Measurements from ENCODE around the gene CMSS1. TPM values are rescaled to one million over a fixed set of nuclear protein-coding genes. Genes with fewer than 3 reads are reported as not detected.

The CMSS1 gene
- total RNA-seq, 4 donors from 2014 or later: 1.8 to 41.2 (median 17.0) TPM

DNA sequence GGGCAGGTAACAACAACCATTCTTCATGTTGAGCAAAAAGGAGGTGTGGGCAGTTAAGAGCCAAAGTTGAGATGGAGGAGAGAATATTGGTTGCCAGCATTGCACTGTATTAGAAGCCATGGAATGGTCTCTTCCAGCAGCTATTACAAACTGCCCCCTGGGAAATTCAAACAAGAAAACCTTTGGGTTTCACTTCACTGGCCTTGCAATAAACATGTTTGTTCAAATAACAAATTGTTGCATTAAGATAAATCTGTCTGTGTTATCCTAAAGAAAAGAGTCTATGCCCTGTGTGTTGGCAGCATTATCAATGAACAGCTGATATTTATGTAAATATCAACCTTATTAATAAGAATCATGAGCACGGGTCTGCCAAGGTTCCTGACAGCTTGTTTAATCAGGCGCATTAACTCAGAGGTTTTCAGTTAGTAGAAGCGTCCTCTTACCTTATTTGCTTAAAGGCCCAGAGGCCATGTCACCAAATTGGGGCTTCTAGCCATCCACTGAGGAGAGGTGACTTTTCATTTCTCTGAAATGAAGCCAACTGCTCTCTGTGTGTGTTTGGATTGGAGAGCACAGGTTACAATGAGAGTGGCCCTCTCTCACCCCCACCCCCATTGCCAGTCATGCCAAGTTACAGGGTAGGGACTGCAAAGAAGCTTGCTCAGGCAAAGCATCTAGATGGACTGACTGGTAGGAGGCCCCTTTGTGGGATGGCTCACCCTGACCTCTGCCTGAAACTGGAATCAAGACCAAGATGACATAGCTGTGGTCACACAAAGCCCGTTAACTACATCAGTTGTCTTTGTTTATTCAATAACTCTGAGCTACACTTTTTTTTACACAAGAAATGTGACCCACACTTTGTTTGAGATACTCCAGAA, 286.1 kb downstream of the CMSS1 start:
- Histone ChIP-seq H3K27me3 (no peaks in the 10 kb centered on the region), H3K4me3 (no peak overlapping the region), H3K36me3 (no peaks in the 10 kb centered on the region), H3K27ac (no peak overlapping the region), H3K9me3 (no peaks in the 10 kb centered on the region), H3K4me1 (peaks cover 0 to 6% of the 10 kb centered on the region in 2 donors)
- DNase-seq: no peak
- no peak for TF ChIP-seq POLR2A (IDR thresholded peaks at IDR 0.05)
- TF ChIP-seq, protein P1, sequence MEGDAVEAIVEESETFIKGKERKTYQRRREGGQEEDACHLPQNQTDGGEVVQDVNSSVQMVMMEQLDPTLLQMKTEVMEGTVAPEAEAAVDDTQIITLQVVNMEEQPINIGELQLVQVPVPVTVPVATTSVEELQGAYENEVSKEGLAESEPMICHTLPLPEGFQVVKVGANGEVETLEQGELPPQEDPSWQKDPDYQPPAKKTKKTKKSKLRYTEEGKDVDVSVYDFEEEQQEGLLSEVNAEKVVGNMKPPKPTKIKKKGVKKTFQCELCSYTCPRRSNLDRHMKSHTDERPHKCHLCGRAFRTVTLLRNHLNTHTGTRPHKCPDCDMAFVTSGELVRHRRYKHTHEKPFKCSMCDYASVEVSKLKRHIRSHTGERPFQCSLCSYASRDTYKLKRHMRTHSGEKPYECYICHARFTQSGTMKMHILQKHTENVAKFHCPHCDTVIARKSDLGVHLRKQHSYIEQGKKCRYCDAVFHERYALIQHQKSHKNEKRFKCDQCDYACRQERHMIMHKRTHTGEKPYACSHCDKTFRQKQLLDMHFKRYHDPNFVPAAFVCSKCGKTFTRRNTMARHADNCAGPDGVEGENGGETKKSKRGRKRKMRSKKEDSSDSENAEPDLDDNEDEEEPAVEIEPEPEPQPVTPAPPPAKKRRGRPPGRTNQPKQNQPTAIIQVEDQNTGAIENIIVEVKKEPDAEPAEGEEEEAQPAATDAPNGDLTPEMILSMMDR (IDR thresholded peaks at IDR 0.05): no peak
- intact Hi-C loops (cut with DNase I; ENCODE audit: low total_unique reads): no loop called here

DNA sequence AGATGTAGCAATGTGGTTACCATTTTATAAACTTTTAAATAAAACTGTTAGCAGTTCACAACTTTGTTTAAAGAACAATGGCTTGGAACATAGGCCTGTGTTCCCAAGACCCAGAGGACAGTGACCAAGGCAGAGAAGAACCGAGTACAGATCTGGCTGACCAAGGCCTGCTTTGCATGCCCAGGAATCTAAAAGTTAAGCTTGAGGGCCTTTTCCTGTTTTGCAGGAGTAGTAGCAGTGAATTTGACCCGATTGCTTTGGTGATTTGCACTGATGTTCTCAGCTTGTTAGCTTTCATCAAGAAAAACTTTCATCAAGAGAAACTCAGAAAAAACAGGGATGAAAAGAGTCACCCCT, 286.8 kb downstream of the CMSS1 start:
- DNase-seq: no peak
- TF ChIP-seq POLR2A (IDR thresholded peaks at IDR 0.05): no peak
- TF ChIP-seq, protein P1 (IDR thresholded peaks at IDR 0.05): no peak
- Histone ChIP-seq H3K27ac (no peak overlapping the region), H3K9me3 (no peaks in the 10 kb centered on the region), H3K27me3 (no peaks in the 10 kb centered on the region), H3K4me1 (peaks cover 0 to 6% of the 10 kb centered on the region in 2 donors), H3K36me3 (no peaks in the 10 kb centered on the region), H3K4me3 (no peak overlapping the region)
- intact Hi-C loops (cut with DNase I; ENCODE audit: low total_unique reads): no loop called here

DNA sequence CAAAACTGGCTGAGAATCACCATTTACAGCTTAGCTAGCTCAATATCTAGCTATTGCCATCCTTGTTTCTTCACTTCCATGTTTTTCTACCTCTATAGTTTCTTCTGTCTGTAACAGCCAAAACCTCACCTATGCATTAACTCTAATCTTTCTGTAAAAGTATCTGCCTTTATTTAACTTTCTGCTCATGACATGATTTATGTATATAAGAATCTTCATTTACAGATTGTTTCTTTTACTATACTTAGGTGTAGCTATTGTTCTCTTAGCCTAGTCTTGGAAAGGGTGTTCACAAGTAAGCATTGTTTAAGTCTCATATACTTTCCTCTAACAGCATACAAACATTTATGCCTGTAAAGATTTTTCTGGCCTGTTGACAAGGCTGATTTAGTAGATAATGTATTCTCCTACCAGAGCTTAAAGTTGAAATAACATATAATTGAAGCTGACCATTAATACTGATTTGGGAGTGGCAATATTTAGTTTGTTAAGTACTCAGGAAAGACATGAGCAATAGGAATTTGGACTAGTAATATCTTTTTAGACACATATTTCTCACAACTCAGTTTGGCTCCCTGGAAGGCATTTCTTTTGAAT, 287.3 kb downstream of the CMSS1 start:
- H3K27me3 ChIP-seq: no peaks in the 10 kb centered on the region
- no peak for DNase-seq
- H3K4me3 ChIP-seq: no peak overlapping the region
- TF ChIP-seq, protein P1 (IDR thresholded peaks at IDR 0.05): no peak
- TF ChIP-seq POLR2A (IDR thresholded peaks at IDR 0.05): no peak
- intact Hi-C loops (cut with DNase I; ENCODE audit: low total_unique reads): no loop called here
- no peaks in the 10 kb centered on the region for H3K9me3 ChIP-seq
- H3K4me1 ChIP-seq: peaks cover 0 to 6% of the 10 kb centered on the region in 2 donors
- H3K27ac ChIP-seq: peak overlapping the region in 1 of 2 donors; percentile 9
- H3K36me3 ChIP-seq: no peaks in the 10 kb centered on the region

DNA sequence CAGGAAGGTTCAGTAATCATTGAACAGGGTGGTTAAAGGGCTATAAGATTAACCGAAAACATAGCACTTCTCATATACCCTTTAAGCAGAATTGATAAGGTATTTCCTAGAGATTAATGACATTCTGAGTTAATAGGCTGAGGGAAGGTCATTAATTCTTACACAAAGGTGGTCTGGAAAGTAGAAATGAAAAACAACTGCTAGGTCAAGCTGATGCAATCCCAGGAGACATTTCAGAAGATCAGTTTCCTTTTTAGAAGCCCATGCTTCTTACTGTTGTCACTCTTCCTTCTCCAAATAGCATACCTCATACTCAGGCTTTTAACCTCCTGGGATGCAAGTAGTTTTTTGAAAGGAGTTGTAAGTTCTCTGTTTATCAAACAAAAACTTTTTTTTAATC, 287.8 kb downstream of the CMSS1 start:
- DNase-seq: no peak
- intact Hi-C loops (cut with DNase I; ENCODE audit: low total_unique reads): no loop called here
- Histone ChIP-seq H3K36me3 (no peaks in the 10 kb centered on the region), H3K27me3 (no peaks in the 10 kb centered on the region), H3K4me1 (peaks cover 0 to 6% of the 10 kb centered on the region in 2 donors), H3K4me3 (no peak overlapping the region), H3K9me3 (no peaks in the 10 kb centered on the region), H3K27ac (peak overlapping the region in 1 of 2 donors; percentile 9)
- TF ChIP-seq POLR2A (IDR thresholded peaks at IDR 0.05): no peak
- TF ChIP-seq, protein P1 (IDR thresholded peaks at IDR 0.05): no peak

DNA sequence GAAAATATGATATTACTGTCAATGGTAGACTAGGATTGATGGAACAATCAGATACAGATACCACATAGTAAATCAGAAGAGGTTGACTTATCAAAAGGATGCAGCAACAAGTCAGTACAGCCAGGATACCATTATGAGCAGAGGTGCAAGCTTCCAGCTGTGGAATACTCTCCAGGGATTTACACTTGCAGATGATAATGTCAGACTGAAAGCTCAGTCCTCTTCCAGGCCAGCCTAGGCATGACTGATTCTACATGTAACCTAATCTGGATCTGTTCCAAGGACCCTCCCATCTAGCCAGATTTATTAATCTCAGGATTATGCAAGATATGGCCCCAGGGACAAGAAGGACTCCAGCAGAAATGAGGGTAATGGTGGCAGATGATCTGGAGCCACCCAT, 288.4 kb downstream of the CMSS1 start:
- Histone ChIP-seq H3K4me3 (no peak overlapping the region), H3K4me1 (peaks cover 0 to 6% of the 10 kb centered on the region in 2 donors), H3K27ac (no peak overlapping the region), H3K9me3 (no peaks in the 10 kb centered on the region), H3K36me3 (no peaks in the 10 kb centered on the region), H3K27me3 (no peaks in the 10 kb centered on the region)
- no peak for TF ChIP-seq POLR2A (IDR thresholded peaks at IDR 0.05)
- TF ChIP-seq, protein P1 (IDR thresholded peaks at IDR 0.05): no peak
- no peak for DNase-seq
- intact Hi-C loops (cut with DNase I; ENCODE audit: low total_unique reads): no loop called here

Measured in uterus (tissue), 4 donors.